ENCODE data around the gene C22orf15.

The C22orf15 gene

DNA sequence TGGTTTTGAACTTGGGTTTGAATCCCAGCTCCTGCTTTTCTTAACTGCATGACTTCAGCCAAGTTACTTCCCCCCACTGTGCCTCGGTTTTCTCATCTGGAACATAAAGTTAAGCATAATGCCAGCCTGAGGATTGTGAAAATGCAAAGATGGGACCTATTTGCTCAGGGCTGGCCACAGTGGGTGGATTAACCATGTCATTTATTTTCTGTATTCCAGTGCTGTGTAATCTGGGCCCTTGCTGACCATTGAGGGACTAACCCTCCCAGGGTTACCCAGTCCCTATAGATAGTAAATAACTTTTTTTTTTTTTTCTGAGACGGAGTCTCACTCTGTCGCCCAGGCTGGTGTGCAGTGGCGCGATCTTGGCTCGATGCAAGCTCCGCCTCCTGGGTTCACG is 7.1 kb upstream of the C22orf15 start:
- no peak for DNase-seq (ENCODE audit: extremely low read depth, low read depth)
- no peak overlapping the region for H3K4me3 ChIP-seq (replicated peaks; ENCODE audit: low read depth, low read length)
- TF ChIP-seq, protein P1, sequence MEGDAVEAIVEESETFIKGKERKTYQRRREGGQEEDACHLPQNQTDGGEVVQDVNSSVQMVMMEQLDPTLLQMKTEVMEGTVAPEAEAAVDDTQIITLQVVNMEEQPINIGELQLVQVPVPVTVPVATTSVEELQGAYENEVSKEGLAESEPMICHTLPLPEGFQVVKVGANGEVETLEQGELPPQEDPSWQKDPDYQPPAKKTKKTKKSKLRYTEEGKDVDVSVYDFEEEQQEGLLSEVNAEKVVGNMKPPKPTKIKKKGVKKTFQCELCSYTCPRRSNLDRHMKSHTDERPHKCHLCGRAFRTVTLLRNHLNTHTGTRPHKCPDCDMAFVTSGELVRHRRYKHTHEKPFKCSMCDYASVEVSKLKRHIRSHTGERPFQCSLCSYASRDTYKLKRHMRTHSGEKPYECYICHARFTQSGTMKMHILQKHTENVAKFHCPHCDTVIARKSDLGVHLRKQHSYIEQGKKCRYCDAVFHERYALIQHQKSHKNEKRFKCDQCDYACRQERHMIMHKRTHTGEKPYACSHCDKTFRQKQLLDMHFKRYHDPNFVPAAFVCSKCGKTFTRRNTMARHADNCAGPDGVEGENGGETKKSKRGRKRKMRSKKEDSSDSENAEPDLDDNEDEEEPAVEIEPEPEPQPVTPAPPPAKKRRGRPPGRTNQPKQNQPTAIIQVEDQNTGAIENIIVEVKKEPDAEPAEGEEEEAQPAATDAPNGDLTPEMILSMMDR (IDR thresholded peaks at IDR 0.05; ENCODE audit: low read depth, low read length, missing control alignments): no peak

- TF ChIP-seq, protein P1 (IDR thresholded peaks at IDR 0.05; ENCODE audit: low read depth, low read length, missing control alignments): no peak
- DNase-seq (ENCODE audit: extremely low read depth, low read depth): no peak
- H3K4me3 ChIP-seq (replicated peaks; ENCODE audit: low read depth, low read length): no peak overlapping the region
Observed at GRCh38 chr22:23756891-23757290, 5.9 kb upstream of the C22orf15 start.

DNA sequence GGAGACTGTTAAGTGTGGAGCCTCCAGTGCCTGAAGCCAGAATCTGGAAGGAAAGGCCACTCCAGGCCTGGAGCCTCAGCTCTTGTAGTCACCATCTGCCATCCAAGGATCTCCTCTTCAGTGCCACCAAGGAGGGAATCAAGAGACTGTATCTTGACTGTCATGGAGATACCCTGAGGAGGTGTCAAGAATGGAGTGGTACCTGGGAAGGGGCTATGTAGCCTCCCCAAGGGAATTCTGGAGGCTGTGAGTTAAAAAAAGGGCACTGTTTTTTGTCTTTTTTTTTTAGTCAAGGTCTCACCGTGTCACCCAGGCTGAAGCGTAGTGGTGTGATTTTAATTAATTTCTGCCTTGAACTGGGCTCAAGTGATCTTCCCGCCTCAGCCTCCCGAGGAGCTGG is 3.2 kb upstream of the C22orf15 start:
- TF ChIP-seq, protein P1 (IDR thresholded peaks at IDR 0.05; ENCODE audit: low read depth, low read length, missing control alignments): no peak
- DNase-seq (ENCODE audit: extremely low read depth, low read depth): no peak
- H3K4me3 ChIP-seq (replicated peaks; ENCODE audit: low read depth, low read length): no peak overlapping the region

- TF ChIP-seq, protein P1 (IDR thresholded peaks at IDR 0.05; ENCODE audit: low read depth, low read length, missing control alignments): no peak
- DNase-seq (ENCODE audit: extremely low read depth, low read depth): no peak
- H3K4me3 ChIP-seq (replicated peaks; ENCODE audit: low read depth, low read length): no peak overlapping the region
Observed at GRCh38 chr22:23760056-23760455, 2.7 kb upstream of the C22orf15 start.

GRCh38 chr22:23763579-23763945 is 772 bp downstream of the C22orf15 start:
- H3K4me3 ChIP-seq (replicated peaks; ENCODE audit: low read depth, low read length): peak overlapping the region; percentile 25
- TF ChIP-seq, protein P1 (IDR thresholded peaks at IDR 0.05; ENCODE audit: low read depth, low read length, missing control alignments): no peak
- DNase-seq (ENCODE audit: extremely low read depth, low read depth): no peak

GRCh38 chr22:23763954-23764353 is 1.2 kb downstream of the C22orf15 start:
- H3K4me3 ChIP-seq (replicated peaks; ENCODE audit: low read depth, low read length): peak overlapping the region; percentile 25
- TF ChIP-seq, protein P1 (IDR thresholded peaks at IDR 0.05; ENCODE audit: low read depth, low read length, missing control alignments): no peak
- no peak for DNase-seq (ENCODE audit: extremely low read depth, low read depth)

Data from HFF-Myc (cell line).